ENCODE results near the gene RASL12. TPM values are rescaled to one million over a fixed set of nuclear protein-coding genes. Genes with fewer than 3 reads are reported as not detected.

Gene RASL12
- total and polyA plus RNA-seq, 2 of the 8 experiments (the other 6 are each of a cell fraction or from before 2014, with no cell fraction given) = 9.5 to 10.3 TPM

- H2BK20ac ChIP-seq (ENCODE audit: low read length) = no peak overlapping the region
- no peaks in the 10 kb centered on the region for H3K9me3 ChIP-seq (ENCODE audit: insufficient read depth in 2 of 2, low read depth in 1 of 2, low read length in 1 of 2)
- no peak overlapping the region for H3K23ac ChIP-seq (ENCODE audit: insufficient read length)
- H3K4me3 ChIP-seq (ENCODE audit: extremely low read depth in 1 of 4, insufficient read depth in 2 of 4, low read depth in 3 of 4, low read length in 4 of 4) = no peak overlapping the region
- no peak overlapping the region for H4K91ac ChIP-seq (replicated peaks; ENCODE audit: insufficient read length, low read length)
- no peaks in the 10 kb centered on the region for H3K36me3 ChIP-seq (ENCODE audit: control insufficient read depth in 2 of 4, insufficient read depth in 4 of 4, low read length in 3 of 4)
- ChIA-PET CTCF (ENCODE audit: partially characterized antibody) (interaction anchor here (1.2 to 33.2 kb wide), 7 partner anchors 8 to 49 kb away, joined by 3 to 1213 read pairs (median 10); partner anchors contain the start of genes KBTBD13, RASL12 and SLC51B), POLR2A (ENCODE audit: partially characterized antibody) (interaction anchor here (1.0 to 1.4 kb wide), 6 partner anchors 7 to 235 kb away, joined by 3 to 5 read pairs (median 3); no protein-coding TSS in a partner anchor)
- H3K18ac ChIP-seq (ENCODE audit: extremely low read depth, low read length) = no peak overlapping the region
- H4K20me1 ChIP-seq (replicated peaks in 1 of 2; ENCODE audit: control insufficient read depth in 1 of 2, insufficient read depth in 2 of 2, low read length in 2 of 2) = no peaks in the 10 kb centered on the region
- H3K23me2 ChIP-seq (ENCODE audit: low read depth, low read length) = peaks cover 6% of the 10 kb centered on the region; the same call in 1 of the 2 replicates
- no peak overlapping the region for H3K4me2 ChIP-seq (ENCODE audit: insufficient read depth in 1 of 2, low read depth in 2 of 2, low read length in 2 of 2)
- no peak overlapping the region for H3K56ac ChIP-seq (replicated peaks; ENCODE audit: insufficient read length, low read depth, low read length)
- no peak overlapping the region for H4K8ac ChIP-seq (ENCODE audit: extremely low read depth, insufficient read depth, low read length)
- no peak overlapping the region for H2BK12ac ChIP-seq (ENCODE audit: low read depth, low read length)
- no peak for FAIRE-seq
- peaks cover 0 to 8% (median 1%) of the 10 kb centered on the region in 4 experiments; a peak in 2 of 7 replicates for H3K4me1 ChIP-seq (replicated peaks in 1 of 4; ENCODE audit: control insufficient read depth in 3 of 4, insufficient read depth in 4 of 4, low read length in 3 of 4)
- WGBS, 2 experiments (ENCODE audit: extremely low coverage in 1 of 2, insufficient coverage in 1 of 2, insufficient read length in 1 of 2, insufficient replicate concordance in 2 of 2, low coverage in 1 of 2, low lambda C conversion rate in 2 of 2, missing lambda C conversion rate in 1 of 2) = 84% methylated on average over 5 of the region's 5 CpGs; no CpG with 5 or more reads in 1 of the 2 experiments
- H2AK5ac ChIP-seq (ENCODE audit: low read depth, low read length) = no peak overlapping the region
- no peak overlapping the region for H3K4ac ChIP-seq (replicated peaks; ENCODE audit: insufficient read length, low read depth, low read length)
- H2BK15ac ChIP-seq (ENCODE audit: low read length) = no peak overlapping the region
- H3K79me2 ChIP-seq (ENCODE audit: control insufficient read depth in 1 of 2, insufficient read depth in 2 of 2, low read length in 2 of 2) = no peaks in the 10 kb centered on the region
- H4K5ac ChIP-seq (ENCODE audit: insufficient read length, low read depth, low read length) = no peak overlapping the region
- no peak overlapping the region for H3K27ac ChIP-seq (ENCODE audit: low read depth, low read length)
- H2BK5ac ChIP-seq (ENCODE audit: low read depth, low read length) = no peak overlapping the region
- no peak for TF ChIP-seq CBX5 (IDR thresholded peaks at IDR 0.05; ENCODE audit: low read depth, low read length)
- no peak for TF ChIP-seq GTF2F1 (IDR thresholded peaks at IDR 0.05; ENCODE audit: borderline replicate concordance, low read depth, low read length)
- TF ChIP-seq HDAC2 (IDR thresholded peaks at IDR 0.05; ENCODE audit: borderline replicate concordance in 1 of 2, low read depth in 2 of 2, low read length in 2 of 2) = no peak
- no peak for TF ChIP-seq CHD1 (IDR thresholded peaks at IDR 0.05; ENCODE audit: low read depth, low read length)
- no peak for TF ChIP-seq FOSL1 (IDR thresholded peaks at IDR 0.05; ENCODE audit: insufficient read depth, low read depth, low read length)
- no peak for TF ChIP-seq ZNF274 (IDR thresholded peaks at IDR 0.05; ENCODE audit: borderline replicate concordance, extremely low read depth, low read length)
- TF ChIP-seq BCL11A (IDR thresholded peaks at IDR 0.05; ENCODE audit: low read depth in 2 of 2, low read length in 2 of 2) = no peak
- no peak for TF ChIP-seq PHF8 (conservative IDR thresholded peaks at IDR 0.05; ENCODE audit: low read depth, low read length)
- no peak for TF ChIP-seq SP2 (IDR thresholded peaks at IDR 0.05; ENCODE audit: low read length)
- no peak for TF ChIP-seq KDM5A (IDR thresholded peaks at IDR 0.05; ENCODE audit: low read length)
- TF ChIP-seq RXRA (IDR thresholded peaks at IDR 0.05; ENCODE audit: insufficient read depth, low read depth, low read length) = no peak
- DNase-seq (ENCODE audit: low read depth in 1 of 2, low spot score in 2 of 2) = no peak
- H2AFZ ChIP-seq (ENCODE audit: low read length) = no peak overlapping the region
- no peak overlapping the region for H3K14ac ChIP-seq (ENCODE audit: insufficient read length)
- H2BK120ac ChIP-seq (replicated peaks; ENCODE audit: low read depth, low read length) = no peak overlapping the region
- no peak overlapping the region for H3K9ac ChIP-seq (replicated peaks in 1 of 4; ENCODE audit: extremely low read depth in 1 of 4, low read depth in 3 of 4, low read length in 3 of 4)
- H3K79me1 ChIP-seq (ENCODE audit: low read depth, low read length) = peaks cover 3% of the 10 kb centered on the region; the same call in 1 of the 2 replicates
- peaks cover 0 to 6% (median 1%) of the 10 kb centered on the region in 4 experiments; a peak in 3 of 7 replicates for H3K27me3 ChIP-seq (replicated peaks in 1 of 4; ENCODE audit: control insufficient read depth in 3 of 4, extremely low read depth in 1 of 4, insufficient read depth in 3 of 4, low read length in 3 of 4)
These were observed 5.1 kb downstream of the RASL12 start for GRCh38 chr15:65062726-65063125.
